CD4-positive, alpha-beta T cell (primary cell): Measurements from ENCODE around the gene KCNJ6. TPM values are rescaled to one million over a fixed set of nuclear protein-coding genes. Genes with fewer than 3 reads are reported as not detected.

Experiments
- ATAC-seq: fragments of 200-7000 bp; cut with Tn5 transposase; one replicate; pipeline ENCODE4 v1.10.0; 2022; ENCODE audit warnings: mild to moderate bottlenecking; ENCODE audit not compliant: poor library complexity
- CTCF ChIA-PET: fragments of 350-600 bp; sonication (Branson Sonifier 250); formaldehyde crosslinking; loops from one replicate; lab custom pipeline; 2021; ENCODE audit warnings: antibody characterized with exemption, inconsistent platforms; lab: Charles Lee
- POLR2A ChIA-PET: fragments of 350-600 bp; sonication (Branson Sonifier 250); formaldehyde crosslinking; loops from one replicate; lab custom pipeline; 2021; ENCODE audit warnings: antibody characterized with exemption, inconsistent platforms; lab: Charles Lee
- DNase-seq, 14 experiments: peaks; one replicate each; pipeline ENCODE4 v3.0.0-alpha.2; 2013 to 2020; ENCODE audit warnings: mixed read lengths in 2 of 14
- H3K27ac ChIP-seq, 2 donors: one replicate each; pipeline versions ENCODE4 v1.5.1 to v1.7.0; 2013; ENCODE audit warnings: low read length in 2 of 2, low read depth in 1 of 2, mild to moderate bottlenecking in 1 of 2
- H3K27me3 ChIP-seq, 2 experiments: 1 replicate in 1 of 2; 2 replicates in 1 of 2; pipeline versions ENCODE4 v1.6.1 to v1.7.0; 2013; ENCODE audit warnings: low read length in 2 of 2, control low read depth in 1 of 2, mild to moderate bottlenecking in 1 of 2, moderate library complexity in 1 of 2; ENCODE audit not compliant: insufficient read depth in 2 of 2, control insufficient read depth in 1 of 2
- H3K36me3 ChIP-seq: one replicate; pipeline ENCODE4 v1.6.1; 2013; ENCODE audit warnings: low read length, control low read depth; ENCODE audit not compliant: insufficient read depth
- H3K4me1 ChIP-seq: one replicate; pipeline ENCODE4 v1.6.1; 2013; ENCODE audit warnings: low read length, control low read depth; ENCODE audit not compliant: insufficient read depth
- H3K4me3 ChIP-seq: one replicate; pipeline ENCODE4 v1.5.1; 2013; ENCODE audit warnings: mild to moderate bottlenecking, low read length, moderate library complexity
- H3K9me3 ChIP-seq, 2 experiments: 1 replicate in 1 of 2; 2 replicates in 1 of 2; pipeline versions ENCODE4 v1.6.1 to v1.7.0; 2013; ENCODE audit warnings: low read length in 2 of 2, mild to moderate bottlenecking in 2 of 2, control low read depth in 1 of 2, moderate library complexity in 1 of 2; ENCODE audit not compliant: control insufficient read depth in 1 of 2, insufficient read depth in 1 of 2
- H3K27ac Mint-ChIP-seq: one replicate; pipeline ENCODE4 v1.8.0; 2020; ENCODE audit warnings: mixed read lengths
- H3K27me3 Mint-ChIP-seq: one replicate; pipeline ENCODE4 v1.8.0; 2021; ENCODE audit warnings: mixed read lengths
- H3K36me3 Mint-ChIP-seq: one replicate; pipeline ENCODE4 v1.8.0; 2021; ENCODE audit warnings: low read depth, mixed read lengths
- H3K4me1 Mint-ChIP-seq: one replicate; pipeline ENCODE4 v1.8.0; 2021; ENCODE audit warnings: low read depth, mixed read lengths
- H3K4me3 Mint-ChIP-seq: one replicate; pipeline ENCODE4 v1.8.0; 2020; ENCODE audit warnings: mild to moderate bottlenecking, mixed read lengths
- H3K9me3 Mint-ChIP-seq: one replicate; pipeline ENCODE4 v1.8.0; 2020; ENCODE audit warnings: mixed read lengths
- CTCF ChIP-seq: fragments of 200-600 bp; IDR thresholded peaks from one replicate; pipeline ENCODE4 v1.8.0; 2022; ENCODE audit warnings: antibody characterized with exemption, mild to moderate bottlenecking
- intact Hi-C, 2 experiments: fragments of 100-400 bp; cut with DNase I in 1 of 2; cut with micrococcal nuclease in 1 of 2; formaldehyde crosslinking; loops; one replicate each; pipeline versions ENCODE4 v1.15.1 to v1.9.0; 2023 to 2025; cut with DNase I, micrococcal nuclease
- total RNA-seq, 174 experiments: library from RNA in 2 of 174; stranded (reverse) in 2 of 174; gene quantifications; one replicate each; pipeline ENCODE4 v1.2.3 and lab custom pipeline; 2021 to 2026

Gene KCNJ6
- total RNA-seq, 2 experiments from 2014 or later: not detected

GRCh38 chr21:37607081-37607480 is 309.2 kb downstream of the KCNJ6 start:
- TF ChIP-seq CTCF: no peak
- H3K4me1 ChIP-seq: no peaks in the 10 kb centered on the region
- Mint-ChIP-seq H3K27me3 (peaks cover 42% of the 10 kb centered on the region), H3K36me3 (no peaks in the 10 kb centered on the region), H3K4me3 (no peak overlapping the region), H3K4me1 (no peaks in the 10 kb centered on the region), H3K27ac (no peak overlapping the region), H3K9me3 (no peaks in the 10 kb centered on the region)
- intact Hi-C loops: no loop called here
- peaks cover 0 to 9% of the 10 kb centered on the region in 2 experiments for H3K27me3 ChIP-seq
- ATAC-seq (no peak), DNase-seq (no peak)
- CTCF ChIA-PET: no interaction called here
- H3K4me3 ChIP-seq: no peak overlapping the region
- H3K36me3 ChIP-seq: no peaks in the 10 kb centered on the region
- POLR2A ChIA-PET: no interaction called here
- H3K27ac ChIP-seq: no peak overlapping the region
- no peaks in the 10 kb centered on the region for H3K9me3 ChIP-seq

- H3K36me3 Mint-ChIP-seq: no peaks in the 10 kb centered on the region
- H3K27me3 Mint-ChIP-seq: peaks cover 38% of the 10 kb centered on the region
- H3K27me3 ChIP-seq: peaks cover 0 to 9% of the 10 kb centered on the region in 2 experiments
- no peaks in the 10 kb centered on the region for H3K36me3 ChIP-seq
- TF ChIP-seq CTCF: no peak
- H3K4me1 ChIP-seq: no peaks in the 10 kb centered on the region
- CTCF ChIA-PET: no interaction called here
- H3K9me3 ChIP-seq: no peaks in the 10 kb centered on the region
- H3K27ac Mint-ChIP-seq: no peak overlapping the region
- H3K9me3 Mint-ChIP-seq: no peaks in the 10 kb centered on the region
- no peak overlapping the region for H3K4me3 Mint-ChIP-seq
- ATAC-seq (no peak), DNase-seq (no peak)
- intact Hi-C loops: no loop called here
- H3K4me3 ChIP-seq: no peak overlapping the region
- POLR2A ChIA-PET: no interaction called here
- H3K4me1 Mint-ChIP-seq: no peaks in the 10 kb centered on the region
- H3K27ac ChIP-seq: no peak overlapping the region
Measured at GRCh38 chr21:37606549-37606948, 309.7 kb downstream of the KCNJ6 start.

- no peak for DNase-seq
- H3K9me3 ChIP-seq: no peaks in the 10 kb centered on the region
- TF ChIP-seq CTCF: no peak
- H3K36me3 ChIP-seq: no peaks in the 10 kb centered on the region
- no peaks in the 10 kb centered on the region for H3K36me3 Mint-ChIP-seq
- intact Hi-C loops: no loop called here
- no peaks in the 10 kb centered on the region for H3K4me1 Mint-ChIP-seq
- no peak for ATAC-seq
- H3K4me3 Mint-ChIP-seq: no peak overlapping the region
- CTCF ChIA-PET: no interaction called here
- POLR2A ChIA-PET: no interaction called here
- peaks cover 29% of the 10 kb centered on the region for H3K27me3 Mint-ChIP-seq
- no peaks in the 10 kb centered on the region for H3K4me1 ChIP-seq
- H3K27me3 ChIP-seq: peaks cover 0 to 9% of the 10 kb centered on the region in 2 experiments
- H3K4me3 ChIP-seq: no peak overlapping the region
- H3K9me3 Mint-ChIP-seq: no peaks in the 10 kb centered on the region
- no peak overlapping the region for H3K27ac ChIP-seq
- H3K27ac Mint-ChIP-seq: no peak overlapping the region
Measured at GRCh38 chr21:37605006-37605405, 311.3 kb downstream of the KCNJ6 start.
